Measurements from ENCODE around the gene ERP27.

DNA sequence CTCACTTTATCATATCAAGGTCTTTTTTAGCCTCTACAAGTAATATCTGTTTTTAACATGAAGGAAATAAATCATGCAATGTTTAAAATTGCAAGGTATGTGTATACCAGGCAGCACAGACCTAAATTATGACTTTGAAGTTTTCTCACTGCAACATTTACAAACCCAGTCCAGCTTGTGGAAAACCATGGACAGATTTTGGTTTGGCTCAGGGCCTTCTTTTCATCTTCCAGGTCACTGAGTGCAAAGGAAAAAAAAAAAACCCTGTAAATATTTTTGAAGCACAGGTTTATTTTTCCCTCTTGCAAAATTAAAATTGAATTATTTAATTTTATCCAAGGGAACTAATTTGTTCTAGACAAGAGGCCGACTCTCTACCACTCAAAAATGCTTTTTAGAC, 66.5 kb downstream of the ERP27 start:
- TF ChIP-seq, protein P1, sequence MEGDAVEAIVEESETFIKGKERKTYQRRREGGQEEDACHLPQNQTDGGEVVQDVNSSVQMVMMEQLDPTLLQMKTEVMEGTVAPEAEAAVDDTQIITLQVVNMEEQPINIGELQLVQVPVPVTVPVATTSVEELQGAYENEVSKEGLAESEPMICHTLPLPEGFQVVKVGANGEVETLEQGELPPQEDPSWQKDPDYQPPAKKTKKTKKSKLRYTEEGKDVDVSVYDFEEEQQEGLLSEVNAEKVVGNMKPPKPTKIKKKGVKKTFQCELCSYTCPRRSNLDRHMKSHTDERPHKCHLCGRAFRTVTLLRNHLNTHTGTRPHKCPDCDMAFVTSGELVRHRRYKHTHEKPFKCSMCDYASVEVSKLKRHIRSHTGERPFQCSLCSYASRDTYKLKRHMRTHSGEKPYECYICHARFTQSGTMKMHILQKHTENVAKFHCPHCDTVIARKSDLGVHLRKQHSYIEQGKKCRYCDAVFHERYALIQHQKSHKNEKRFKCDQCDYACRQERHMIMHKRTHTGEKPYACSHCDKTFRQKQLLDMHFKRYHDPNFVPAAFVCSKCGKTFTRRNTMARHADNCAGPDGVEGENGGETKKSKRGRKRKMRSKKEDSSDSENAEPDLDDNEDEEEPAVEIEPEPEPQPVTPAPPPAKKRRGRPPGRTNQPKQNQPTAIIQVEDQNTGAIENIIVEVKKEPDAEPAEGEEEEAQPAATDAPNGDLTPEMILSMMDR (IDR thresholded peaks at IDR 0.05): no peak
- TF ChIP-seq POLR2A (IDR thresholded peaks at IDR 0.05) (no peak), POLR2AphosphoS5 (IDR thresholded peaks at IDR 0.05) (no peak)
